Mucosa of descending colon (tissue), 3 donors: ENCODE measurements around the gene MYO9B. TPM values are rescaled to one million over a fixed set of nuclear protein-coding genes. Genes with fewer than 3 reads are reported as not detected.

ENCODE experiments used
- ATAC-seq: fragments of 200-7000 bp; cut with Tn5 transposase; one replicate; pipeline ENCODE4 v1.9.1; 2020; ENCODE audit warnings: mild to moderate bottlenecking, moderate library complexity
- DNase-seq, 3 donors: peaks; one replicate each; pipeline ENCODE4 v3.0.0-alpha.2; 2020
- H3K36me3 ChIP-seq: fragments of 200-600 bp; one replicate; pipeline ENCODE4 v1.8.0; 2021; ENCODE audit warnings: low read depth, mild to moderate bottlenecking
- H3K4me1 ChIP-seq: fragments of 200-600 bp; one replicate; pipeline ENCODE4 v1.8.0; 2021; ENCODE audit warnings: low read depth, mild to moderate bottlenecking
- H3K4me3 ChIP-seq: fragments of 200-600 bp; one replicate; pipeline ENCODE4 v1.8.0; 2021; ENCODE audit warnings: mild to moderate bottlenecking
- H3K9me3 ChIP-seq: fragments of 200-600 bp; one replicate; pipeline ENCODE4 v1.8.0; 2021; ENCODE audit warnings: mild to moderate bottlenecking
- intact Hi-C, 2 donors: fragments of 100-400 bp; cut with DNase I in 1 of 2; cut with micrococcal nuclease in 1 of 2; formaldehyde crosslinking; loops; one replicate each; pipeline versions ENCODE4 v1.11.0 to v1.11.1; 2022; cut with DNase I, micrococcal nuclease
- total RNA-seq, 3 donors: library from RNA; stranded (reverse); fragmentation: NEBNext Ultra II Directional in 2 of 3; extraction: Animal tissue kit (Norgen Biotek cat#: 25700) in 2 of 3; gene quantifications; one replicate each; pipeline versions ENCODE4 v1.2.1 to v1.2.4, GENCODE V29; 2021 to 2023
- TF ChIP-seq, protein P1 (sequence below): fragments of 200-600 bp; IDR thresholded peaks from one replicate; pipeline ENCODE4 v1.8.0; 2022; ENCODE audit warnings: antibody characterized with exemption, mild to moderate bottlenecking
- donor health status: DM: no; HTN: no; CAD: no; lungs with moderate emphysema.
- donor health status: DM: no; HTN: no; CAD: no.
- donor health status: DM: no; HTN: yes; CAD: no.

MYO9B gene
- total RNA-seq, 3 donors from 2014 or later, result 73.7 to 91.8 (median 90.8) TPM

DNA sequence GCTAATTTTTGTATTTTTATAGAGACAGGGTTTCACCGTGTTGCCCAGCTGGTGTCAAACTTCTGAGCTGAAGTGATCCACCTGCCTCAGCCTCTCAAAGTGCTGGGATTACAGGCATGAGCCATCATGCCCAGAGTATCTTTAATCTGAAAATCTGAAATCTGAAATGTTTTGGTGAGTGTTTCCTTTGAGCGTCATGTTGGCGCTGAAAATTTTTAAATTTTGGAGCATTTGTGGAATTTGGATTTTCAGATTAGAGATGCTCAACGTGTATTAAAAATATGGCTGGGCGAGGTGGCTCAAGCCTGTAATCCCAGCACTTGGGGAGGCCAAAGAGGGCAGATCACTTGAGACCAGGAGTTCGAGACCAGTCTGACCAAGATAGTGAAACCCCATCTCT lies 43.8 kb upstream of the MYO9B start:
- Histone ChIP-seq H3K9me3 (no peaks in the 10 kb centered on the region), H3K4me3 (no peak overlapping the region), H3K4me1 (no peaks in the 10 kb centered on the region), H3K36me3 (no peaks in the 10 kb centered on the region)
- TF ChIP-seq, protein P1, sequence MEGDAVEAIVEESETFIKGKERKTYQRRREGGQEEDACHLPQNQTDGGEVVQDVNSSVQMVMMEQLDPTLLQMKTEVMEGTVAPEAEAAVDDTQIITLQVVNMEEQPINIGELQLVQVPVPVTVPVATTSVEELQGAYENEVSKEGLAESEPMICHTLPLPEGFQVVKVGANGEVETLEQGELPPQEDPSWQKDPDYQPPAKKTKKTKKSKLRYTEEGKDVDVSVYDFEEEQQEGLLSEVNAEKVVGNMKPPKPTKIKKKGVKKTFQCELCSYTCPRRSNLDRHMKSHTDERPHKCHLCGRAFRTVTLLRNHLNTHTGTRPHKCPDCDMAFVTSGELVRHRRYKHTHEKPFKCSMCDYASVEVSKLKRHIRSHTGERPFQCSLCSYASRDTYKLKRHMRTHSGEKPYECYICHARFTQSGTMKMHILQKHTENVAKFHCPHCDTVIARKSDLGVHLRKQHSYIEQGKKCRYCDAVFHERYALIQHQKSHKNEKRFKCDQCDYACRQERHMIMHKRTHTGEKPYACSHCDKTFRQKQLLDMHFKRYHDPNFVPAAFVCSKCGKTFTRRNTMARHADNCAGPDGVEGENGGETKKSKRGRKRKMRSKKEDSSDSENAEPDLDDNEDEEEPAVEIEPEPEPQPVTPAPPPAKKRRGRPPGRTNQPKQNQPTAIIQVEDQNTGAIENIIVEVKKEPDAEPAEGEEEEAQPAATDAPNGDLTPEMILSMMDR, result no peak
- intact Hi-C loops, result no loop called here
- no peak for ATAC-seq
- DNase-seq, result no peak

DNA sequence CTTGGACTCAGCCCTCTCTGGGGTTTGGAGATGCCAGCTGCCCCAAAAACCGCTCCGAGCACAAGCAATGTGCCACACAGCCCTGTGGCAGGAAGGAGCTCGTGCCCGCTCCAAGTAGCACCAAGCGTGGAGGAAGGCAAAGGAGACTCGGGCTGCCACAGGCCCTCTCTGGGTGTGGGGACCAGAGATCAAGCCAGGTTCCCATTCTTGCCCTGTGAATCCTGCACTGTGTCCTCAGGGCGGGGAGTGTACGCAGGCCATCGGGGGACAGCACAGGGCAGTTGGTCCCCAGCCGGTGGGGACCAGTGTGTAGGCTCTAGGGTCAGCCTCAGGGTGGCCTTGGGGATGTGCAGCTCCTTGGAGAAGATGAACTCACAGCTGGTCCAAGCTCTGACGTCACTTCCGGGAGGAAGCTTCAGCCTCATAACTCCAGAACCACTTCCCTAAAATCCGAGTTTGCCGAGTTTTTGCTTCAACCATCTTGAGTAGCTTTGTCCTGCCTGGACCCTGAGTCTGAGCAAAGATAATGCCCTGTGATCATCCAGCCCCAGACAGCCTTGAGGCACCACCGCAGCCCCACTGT lies 39.6 kb upstream of the MYO9B start:
- H3K36me3 ChIP-seq, result no peaks in the 10 kb centered on the region
- intact Hi-C loops, result no loop called here
- ATAC-seq (peak; percentile 10), DNase-seq (peak in 1 of 3 donors; percentile 34)
- no peaks in the 10 kb centered on the region for H3K9me3 ChIP-seq
- TF ChIP-seq, protein P1, result no peak
- H3K4me3 ChIP-seq, result no peak overlapping the region
- H3K4me1 ChIP-seq, result no peaks in the 10 kb centered on the region

DNA sequence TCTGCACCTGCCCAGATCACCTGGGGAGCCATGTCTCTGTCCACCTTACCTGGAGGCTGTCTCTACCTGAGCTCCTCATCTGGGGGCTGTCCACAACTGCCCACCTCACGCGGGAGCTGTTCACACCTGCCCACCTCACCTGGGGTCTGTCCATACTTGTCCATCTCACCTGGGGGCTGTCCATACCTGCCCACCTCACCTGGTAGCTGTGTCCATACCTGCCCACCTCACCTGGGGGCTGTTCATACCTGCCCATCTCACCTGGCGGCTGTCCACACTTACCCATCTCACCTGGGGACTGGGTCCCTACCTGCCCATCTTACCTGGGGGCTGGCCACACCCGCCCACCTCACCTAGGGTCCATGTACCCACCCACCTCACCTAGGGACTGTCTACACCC lies 38.9 kb upstream of the MYO9B start:
- no peaks in the 10 kb centered on the region for H3K9me3 ChIP-seq
- intact Hi-C loops, result no loop called here
- TF ChIP-seq, protein P1, result no peak
- peaks cover 1% of the 10 kb centered on the region for H3K4me1 ChIP-seq
- no peak overlapping the region for H3K4me3 ChIP-seq
- ATAC-seq (no peak), DNase-seq (no peak)
- H3K36me3 ChIP-seq, result no peaks in the 10 kb centered on the region

DNA sequence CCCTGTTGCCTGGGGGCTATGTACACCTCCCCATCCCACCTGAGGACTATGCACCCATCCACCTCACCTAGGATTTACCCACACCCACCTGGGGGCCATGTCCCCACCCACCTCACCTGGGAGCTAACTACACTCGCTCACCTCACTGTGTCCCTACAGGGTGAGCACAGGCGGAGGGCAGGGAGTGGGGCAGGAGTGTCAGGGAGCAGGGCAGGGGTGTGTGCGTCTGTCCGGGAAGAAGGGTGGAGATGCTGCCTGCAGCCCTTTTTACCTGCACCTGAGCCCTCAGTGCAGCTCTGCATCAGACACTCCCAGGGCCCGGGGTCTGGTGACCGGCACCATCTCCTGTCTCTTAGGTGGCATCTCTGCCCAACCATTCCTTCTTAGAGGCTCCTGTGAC lies 38.4 kb upstream of the MYO9B start:
- Histone ChIP-seq H3K4me1 (peaks cover 7% of the 10 kb centered on the region), H3K9me3 (no peaks in the 10 kb centered on the region), H3K36me3 (no peaks in the 10 kb centered on the region), H3K4me3 (no peak overlapping the region)
- no peak for ATAC-seq
- intact Hi-C loops, result no loop called here
- no peak for DNase-seq
- TF ChIP-seq, protein P1, result no peak

DNA sequence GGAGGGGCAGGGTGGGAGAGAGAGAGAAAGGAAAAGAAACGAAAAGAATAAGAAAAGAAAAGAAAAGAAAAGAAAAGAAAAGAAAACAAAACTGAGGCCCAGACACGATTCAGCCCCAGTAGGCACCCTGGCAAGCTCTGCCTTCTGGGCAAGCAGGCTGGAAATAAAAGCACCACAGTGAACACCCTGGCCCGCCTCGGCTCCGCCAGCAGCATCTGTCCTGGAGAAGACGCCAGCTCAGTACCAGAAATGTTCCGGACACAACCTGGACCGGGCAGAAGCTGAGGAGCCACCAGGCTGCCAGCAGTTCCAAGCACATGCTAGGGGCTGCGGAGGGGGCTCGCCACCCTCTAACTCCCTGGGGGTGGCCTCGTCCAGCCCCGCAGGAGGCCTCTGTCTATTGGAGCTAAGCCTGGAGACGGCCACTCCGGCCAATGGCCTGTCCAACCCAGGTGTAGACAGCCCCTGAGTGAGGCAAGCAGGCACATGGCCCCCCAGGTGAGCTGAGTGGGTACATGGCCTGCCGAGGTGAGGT lies 37.5 kb upstream of the MYO9B start:
- H3K36me3 ChIP-seq, result no peaks in the 10 kb centered on the region
- DNase-seq (no peak), ATAC-seq (no peak)
- no peak overlapping the region for H3K4me3 ChIP-seq
- H3K4me1 ChIP-seq, result peaks cover 13% of the 10 kb centered on the region
- H3K9me3 ChIP-seq, result no peaks in the 10 kb centered on the region
- TF ChIP-seq, protein P1, result no peak
- intact Hi-C loops, result no loop called here
